ENCODE results near the gene IFI27.

- no peak for TF ChIP-seq CTCF (IDR thresholded peaks at IDR 0.05; ENCODE audit: control extremely low read depth in 1 of 3, insufficient read depth in 1 of 3, low read depth in 1 of 3, low read length in 3 of 3)
- no peak for TF ChIP-seq SP1 (IDR thresholded peaks at IDR 0.05; ENCODE audit: low read depth, low read length)
- TF ChIP-seq ATF2 (IDR thresholded peaks at IDR 0.05; ENCODE audit: low read length), result no peak
- no peak for TF ChIP-seq JUND (IDR thresholded peaks at IDR 0.05; ENCODE audit: low read length)
- no peak for TF ChIP-seq RAD21 (IDR thresholded peaks at IDR 0.05 in 1 of 2, conservative IDR thresholded peaks at IDR 0.05 in 1 of 2; ENCODE audit: low read depth in 2 of 2, low read length in 2 of 2)
- TF ChIP-seq POLR2AphosphoS5 (IDR thresholded peaks at IDR 0.05; ENCODE audit: low read depth, low read length), result no peak
- no peak for TF ChIP-seq CEBPB (IDR thresholded peaks at IDR 0.05; ENCODE audit: low read depth, low read length)
- TF ChIP-seq ATF3 (IDR thresholded peaks at IDR 0.05; ENCODE audit: insufficient read depth, low read depth, low read length), result no peak
- TF ChIP-seq FOSL1 (IDR thresholded peaks at IDR 0.05; ENCODE audit: insufficient read depth, low read depth, low read length), result no peak
- no peak for TF ChIP-seq POLR2A (IDR thresholded peaks at IDR 0.05; ENCODE audit: control extremely low read depth in 1 of 2, low read depth in 2 of 2, low read length in 2 of 2)
- TF ChIP-seq GABPA (IDR thresholded peaks at IDR 0.05; ENCODE audit: borderline replicate concordance, insufficient read depth, low read length), result no peak
- no peak for TF ChIP-seq HDAC6 (IDR thresholded peaks at IDR 0.05; ENCODE audit: low read depth, low read length)
- no peak for TF ChIP-seq TAF1 (IDR thresholded peaks at IDR 0.05; ENCODE audit: low read depth, low read length)
Measured at GRCh38 chr14:94119071-94119470, 8.5 kb downstream of the IFI27 start.
